Esophagus squamous epithelium (tissue), 4 donors: ENCODE measurements around the gene SGMS1.

Source experiments
- CTCF ChIP-seq, 6 experiments: fragments of 450-650 bp in 4 of 6; fragments of 200-600 bp in 2 of 6; sonication (generic) in 2 of 6; IDR thresholded peaks; one replicate each; pipeline ENCODE4 v1.5.1; 2016 to 2019; ENCODE audit warnings: antibody characterized with exemption in 6 of 6, mild to moderate bottlenecking in 4 of 6, moderate library complexity in 4 of 6
- POLR2A ChIP-seq, 4 donors: fragments of 450-650 bp; IDR thresholded peaks; one replicate each; pipeline ENCODE4 v1.6.1; 2017; ENCODE audit warnings: antibody characterized with exemption in 4 of 4, mild to moderate bottlenecking in 4 of 4, moderate library complexity in 3 of 4

- TF ChIP-seq CTCF (IDR thresholded peaks at IDR 0.05) (no peak), POLR2A (IDR thresholded peaks at IDR 0.05) (no peak)
Observed at GRCh38 chr10:50387007-50387731, 236.6 kb downstream of the SGMS1 start.
